ENCODE data around the gene ANKRD35. TPM values are rescaled to one million over a fixed set of nuclear protein-coding genes. Genes with fewer than 3 reads are reported as not detected.

The ANKRD35 gene
- 0.03 to 0.06 TPM (median 0.03 TPM) in 4 of 5 replicates, not detected in the other for total RNA-seq (2022; extraction: Qiagen RNA extraction)

GRCh38 chr1:145885738-145886287, at the start of gene ANKRD35:
Gene ANKRD35, minus strand, starts transcription at chr1:145885866. Its CDS starts 108 bp downstream, at chr1:145885758.

GRCh38 chr1:145927063-145927886, 41.6 kb upstream of the ANKRD35 start, which contains the start of gene RBM8A:
Gene RBM8A, minus strand, starts transcription at chr1:145927484. Its CDS starts 58 bp downstream, at chr1:145927426.

GRCh38 chr1:145918144-145918991, 32.7 kb upstream of the ANKRD35 start, which contains the start of gene PEX11B:
Gene PEX11B, minus strand, starts transcription at chr1:145918717. Its CDS starts 29 bp downstream, at chr1:145918688.

GRCh38 chr1:145858901-145859490, 26.7 kb downstream of the ANKRD35 start, which contains the start of gene PIAS3:
Gene PIAS3, minus strand, starts transcription at chr1:145859081. Its CDS starts 91 bp downstream, at chr1:145858990.

GRCh38 chr1:145845514-145846161, 40.0 kb downstream of the ANKRD35 start, which contains the start of gene NUDT17:
Gene NUDT17, plus strand, starts transcription at chr1:145845630. Its CDS starts 11 bp downstream, at chr1:145845641.

GRCh38 chr1:145823565-145824498, 61.8 kb downstream of the ANKRD35 start, which contains the start of the genes POLR3C and RNF115:
Gene POLR3C, plus strand, starts transcription at chr1:145824200. Its CDS starts 1,577 bp downstream, at chr1:145825777.
Gene RNF115, minus strand, starts transcription at chr1:145824095. Its CDS starts 222 bp downstream, at chr1:145823873.

Other genes with a start within 250 kb of the ANKRD35 start
- 0.56 to 1.2 TPM (median 0.83 TPM) in 5 replicates for gene PDZK1, start 178.5 kb downstream of the ANKRD35 start, total RNA-seq (2022; extraction: Qiagen RNA extraction)
- 0.05 to 1.7 TPM in 2 of 5 replicates, not detected in the others for gene CD160, start 166.4 kb downstream of the ANKRD35 start, total RNA-seq (2022; extraction: Qiagen RNA extraction)
- gene RNF115, start 61.8 kb downstream of the ANKRD35 start, total RNA-seq (2022; extraction: Qiagen RNA extraction), result 11.6 to 15.3 TPM (median 14.1 TPM) in 5 replicates
- 36.1 to 44.9 TPM (median 37.8 TPM) in 5 replicates for gene POLR3C, start 61.7 kb downstream of the ANKRD35 start, total RNA-seq (2022; extraction: Qiagen RNA extraction)
- 6.6 to 8.5 TPM (median 7.2 TPM) in 5 replicates for gene NUDT17, start 40.2 kb downstream of the ANKRD35 start, total RNA-seq (2022; extraction: Qiagen RNA extraction)
- 37.4 to 45.5 TPM (median 42.8 TPM) in 5 replicates for gene PIAS3, start 26.8 kb downstream of the ANKRD35 start, total RNA-seq (2022; extraction: Qiagen RNA extraction)
- gene ITGA10, start 24.2 kb upstream of the ANKRD35 start, total RNA-seq (2022; extraction: Qiagen RNA extraction), result 1.3 to 2.1 TPM (median 1.5 TPM) in 5 replicates
- 34.4 to 41.1 TPM (median 38.2 TPM) in 5 replicates for gene PEX11B, start 32.9 kb upstream of the ANKRD35 start, total RNA-seq (2022; extraction: Qiagen RNA extraction)
- gene RBM8A, start 41.6 kb upstream of the ANKRD35 start, total RNA-seq (2022; extraction: Qiagen RNA extraction), result 212 to 255 TPM (median 223 TPM) in 5 replicates
- 10.7 to 15.2 TPM (median 12.5 TPM) in 5 replicates for gene LIX1L, start 72.2 kb upstream of the ANKRD35 start, total RNA-seq (2022; extraction: Qiagen RNA extraction)
- gene ANKRD34A, start 78.7 kb upstream of the ANKRD35 start, total RNA-seq (2022; extraction: Qiagen RNA extraction), result 0.21 to 0.30 TPM (median 0.25 TPM) in 5 replicates
- gene POLR3GL, start 78.8 kb upstream of the ANKRD35 start, total RNA-seq (2022; extraction: Qiagen RNA extraction), result 11.0 to 12.0 TPM (median 11.4 TPM) in 5 replicates
- gene TXNIP, start 110.7 kb upstream of the ANKRD35 start, total RNA-seq (2022; extraction: Qiagen RNA extraction), result 0.24 to 0.89 TPM (median 0.64 TPM) in 5 replicates
- not detected in 5 replicates for gene HJV, start 135.9 kb upstream of the ANKRD35 start, total RNA-seq (2022; extraction: Qiagen RNA extraction)

Measured in A549 treated with AZD2906 at 1 μM for 4 hours (cell line).